ENCODE results near the gene MANF.
"Not testable (repeated sequence)": the region's sequence is repeated elsewhere in the genome, so short reads cannot be mapped to it uniquely, and the experiment has no call there.

Gene MANF

DNA sequence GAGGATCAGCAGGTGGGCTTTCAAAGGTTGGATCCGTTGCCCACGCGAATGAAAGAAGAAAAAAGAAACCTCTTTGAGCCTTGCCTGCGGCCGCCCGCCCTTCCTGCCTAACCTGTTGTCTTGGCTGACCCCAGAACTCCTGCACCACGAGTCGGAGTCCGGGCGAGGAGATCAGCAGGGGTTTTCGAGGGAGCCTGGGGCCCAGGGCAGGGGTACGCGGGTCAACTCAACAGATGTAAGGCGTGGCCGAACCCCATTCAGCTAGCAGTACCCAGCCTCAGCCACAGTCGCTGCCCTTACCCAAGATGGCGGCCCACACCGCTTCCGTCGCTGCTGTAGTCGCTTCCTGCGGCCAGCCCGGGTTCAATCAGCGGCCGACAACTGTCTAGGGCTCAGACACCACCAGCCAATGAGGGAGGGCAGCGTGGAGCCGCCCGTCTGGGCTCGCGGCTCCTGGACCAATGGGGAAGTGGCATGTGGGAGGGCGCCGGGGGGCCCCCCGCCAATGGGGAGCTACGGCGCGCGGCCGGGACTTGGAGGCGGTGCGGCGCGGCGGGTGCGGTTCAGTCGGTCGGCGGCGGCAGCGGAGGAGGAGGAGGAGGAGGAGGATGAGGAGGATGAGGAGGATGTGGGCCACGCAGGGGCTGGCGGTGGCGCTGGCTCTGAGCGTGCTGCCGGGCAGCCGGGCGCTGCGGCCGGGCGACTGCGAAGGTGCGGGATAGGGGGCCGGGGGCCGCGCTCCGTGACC is at the start of gene MANF:
TSS of gene MANF (plus strand) at position 566 of the 748 bp plus-strand sequence. CDS start at position 618, 52 bp downstream.
- peak; percentile 98 for DNase-seq

DNA sequence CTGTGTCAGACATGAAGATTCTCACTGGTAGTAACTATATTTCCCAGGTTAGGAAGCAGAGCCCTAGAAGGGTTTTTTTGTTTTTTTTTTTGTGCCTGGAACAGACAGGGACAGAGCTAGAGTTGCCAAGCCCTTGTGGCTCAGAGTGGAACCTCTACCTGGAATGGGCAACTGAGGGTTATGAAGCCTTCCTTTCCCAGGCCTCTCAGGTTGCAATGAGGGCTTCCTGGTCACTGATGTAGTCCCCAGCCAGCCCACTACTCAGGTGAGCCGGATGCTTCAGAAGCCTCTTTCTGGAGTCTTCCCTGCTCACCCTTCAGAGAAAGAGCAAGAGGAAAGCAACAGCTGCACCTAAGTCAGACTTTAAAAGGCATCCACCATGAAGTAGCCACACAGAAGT is 48.8 kb upstream of the MANF start:
- no peak for DNase-seq

DNA sequence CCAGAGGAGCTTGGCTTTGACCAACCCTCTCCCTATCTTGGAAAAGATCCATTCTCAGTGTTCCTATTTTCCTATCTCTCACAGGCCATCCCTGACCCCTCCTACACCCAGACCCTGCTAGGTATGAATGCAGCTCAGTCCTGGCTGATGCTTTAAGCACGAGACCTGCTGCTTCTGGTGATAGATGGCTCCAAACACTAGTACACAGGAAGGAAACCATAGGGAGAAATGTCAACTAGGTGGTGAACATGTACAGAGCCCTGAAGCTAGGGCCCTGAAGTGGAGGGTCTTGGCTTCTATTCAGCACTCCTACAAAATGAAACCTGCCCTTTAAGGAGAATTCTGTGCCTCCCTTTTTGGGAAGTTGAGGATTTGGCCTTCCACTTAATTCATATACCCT is 47.4 kb upstream of the MANF start:
- no peak for DNase-seq

DNA sequence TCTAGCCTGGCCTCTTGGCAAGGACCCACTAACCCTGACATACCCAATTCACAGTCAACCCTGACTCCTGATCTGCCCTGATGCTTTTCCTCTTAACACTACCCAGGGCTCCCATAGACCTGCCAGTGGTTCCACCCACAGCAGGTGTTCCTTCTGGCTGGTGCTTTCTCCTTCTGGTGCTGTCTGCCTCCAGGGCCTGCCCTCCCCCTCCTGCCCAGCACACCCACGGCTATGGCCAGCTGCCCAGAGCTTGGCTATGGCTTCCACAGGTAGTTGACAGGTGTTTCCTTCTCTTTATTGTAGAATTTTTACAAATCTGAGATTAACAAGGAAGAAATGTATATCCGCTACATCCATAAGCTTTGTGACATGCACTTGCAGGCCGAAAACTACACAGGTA is 46.5 kb upstream of the MANF start:
- no peak for DNase-seq

DNA sequence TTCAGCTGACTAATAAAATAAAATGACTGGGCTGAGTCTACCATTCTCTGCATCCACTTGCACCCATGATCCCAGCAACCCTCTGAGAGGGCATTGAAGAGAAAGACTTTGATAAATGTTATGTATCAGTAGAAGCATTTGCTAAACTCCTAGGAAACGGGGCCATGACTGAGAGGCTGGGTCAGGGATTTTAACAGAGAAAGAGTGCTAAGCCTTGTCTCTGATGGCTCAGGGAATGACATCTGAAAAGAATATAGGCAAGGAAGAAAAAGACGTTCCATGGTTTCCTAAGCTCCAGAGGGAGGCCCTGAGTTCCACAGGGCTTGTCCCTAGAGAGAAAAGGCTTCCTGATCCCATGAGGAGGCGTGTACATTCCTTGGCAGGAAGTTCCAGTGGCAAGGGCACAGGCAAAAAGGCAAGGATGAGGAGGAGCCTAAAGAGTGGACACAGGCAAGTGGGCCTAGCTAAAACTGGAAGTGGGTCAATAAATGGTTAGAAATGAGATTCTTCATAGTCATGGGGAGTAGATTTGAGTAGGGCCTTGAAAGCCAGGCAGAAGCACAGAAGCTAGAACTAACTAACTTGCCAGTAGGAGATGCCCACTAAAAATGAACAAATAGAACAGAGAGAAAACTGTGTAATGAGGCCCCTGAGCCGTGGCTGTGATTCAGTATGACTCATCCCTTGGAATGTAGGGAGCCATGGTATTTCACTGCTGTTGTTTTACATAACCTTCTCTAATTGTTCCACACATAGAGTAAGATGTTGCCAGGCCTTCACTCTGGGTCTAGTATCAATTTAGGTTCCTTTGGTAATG is 44.9 kb upstream of the MANF start:
- DNase-seq, result peak; percentile 93

DNA sequence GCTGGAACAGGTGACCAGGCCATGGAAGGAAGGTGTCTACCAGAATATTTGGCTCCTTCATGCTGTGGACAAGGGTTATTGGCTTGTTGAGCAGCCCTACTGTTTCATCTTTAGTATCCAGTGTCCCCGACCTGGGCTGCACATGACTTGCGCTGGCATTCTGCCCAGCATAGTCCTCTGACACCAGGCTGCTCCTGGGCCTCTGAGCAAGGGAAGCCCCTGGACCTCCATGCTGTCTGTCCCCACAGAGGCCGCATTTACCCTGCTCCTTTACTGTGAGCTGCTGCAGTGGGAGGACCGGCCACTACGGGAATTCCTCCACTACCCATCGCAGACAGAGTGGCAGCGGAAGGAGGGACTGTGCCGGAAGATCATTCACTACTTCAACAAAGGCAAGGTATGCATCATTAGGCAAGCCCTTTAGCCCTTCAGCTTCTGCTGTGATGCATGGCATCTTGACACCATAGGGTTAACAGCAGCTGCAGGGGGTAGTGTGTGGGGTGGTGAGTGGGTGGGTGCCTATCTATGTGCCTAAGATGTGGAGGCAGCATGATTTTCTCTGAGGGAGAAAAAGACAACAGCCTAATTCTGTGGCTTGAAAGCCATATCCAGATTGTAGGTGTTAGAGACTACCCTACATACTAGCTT is 44.0 kb upstream of the MANF start:
- DNase-seq, result peak; percentile 7

DNA sequence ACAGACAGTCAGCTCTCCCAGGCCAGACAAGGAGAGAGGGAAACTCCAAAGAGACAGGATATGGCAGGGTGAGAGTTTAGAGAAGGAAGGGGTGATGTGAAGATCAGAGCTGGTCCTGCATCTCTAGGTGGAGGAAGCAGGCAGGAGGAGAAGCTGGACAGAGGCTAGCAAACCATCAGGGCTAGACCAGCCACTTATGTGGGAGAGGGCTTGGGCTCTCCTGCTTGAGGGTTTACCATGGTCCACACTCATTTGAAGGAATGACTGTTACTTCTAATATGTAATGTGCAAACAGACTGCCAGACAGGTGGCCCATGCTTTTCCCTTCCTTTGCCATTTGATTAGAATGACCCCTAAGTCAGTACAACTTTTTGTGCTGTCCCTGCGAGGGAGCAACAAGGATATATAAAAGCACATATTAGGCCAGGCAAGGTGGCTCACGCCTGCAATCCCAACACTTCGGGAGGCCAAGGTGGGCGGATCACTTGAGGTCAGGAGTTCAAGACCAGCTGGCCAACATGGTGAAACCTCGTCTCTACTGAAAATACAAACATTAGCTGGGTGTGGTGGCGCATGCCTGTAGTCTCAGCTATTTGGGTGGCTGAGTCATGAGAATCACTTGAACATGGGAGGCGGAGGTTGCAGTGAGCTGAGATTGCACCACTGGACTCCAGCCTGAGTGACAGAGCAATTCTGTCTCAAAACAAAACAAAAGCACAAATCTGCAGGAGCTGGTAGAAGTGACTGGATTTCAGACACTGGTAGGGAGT is 41.0 kb upstream of the MANF start:
- DNase-seq, result peak; percentile 29

DNA sequence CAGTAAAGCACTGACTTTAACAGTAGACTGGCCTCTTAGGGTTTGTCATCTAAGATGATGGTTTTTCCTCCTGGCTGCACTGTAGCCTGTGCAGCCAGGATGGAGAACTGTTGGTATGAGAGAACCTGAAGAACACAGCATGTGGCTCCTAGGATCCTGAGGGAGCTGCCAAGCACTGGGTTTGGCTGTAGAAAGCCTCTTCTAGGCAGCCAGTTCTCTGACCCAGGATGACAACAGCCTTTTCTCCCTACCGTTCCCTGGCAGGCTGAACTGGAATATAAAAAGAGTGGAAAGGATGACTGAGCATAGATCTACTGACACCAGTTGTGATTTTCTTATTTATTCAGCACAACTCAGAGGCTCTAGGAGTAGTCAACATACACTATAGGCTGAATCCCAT is 34.3 kb upstream of the MANF start:
- no peak for DNase-seq

DNA sequence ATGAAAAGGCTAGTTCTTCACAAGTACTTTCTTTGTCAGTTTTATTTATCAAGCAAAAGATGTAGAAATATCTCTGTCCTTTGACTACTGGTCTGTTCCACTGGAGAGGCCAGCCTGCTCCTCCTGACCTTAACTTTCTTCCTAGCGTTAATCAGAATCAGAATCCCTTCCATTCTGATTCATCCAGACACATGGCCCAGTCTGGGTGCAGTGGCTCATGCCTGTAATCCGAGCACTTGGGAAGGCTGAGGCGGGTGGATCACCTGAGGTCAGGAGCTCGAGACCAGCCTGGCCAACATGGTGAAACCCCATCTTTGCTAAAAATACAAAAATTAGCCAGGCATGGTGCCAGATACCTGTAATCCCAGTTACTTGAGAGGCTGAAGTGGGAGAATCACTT is 32.0 kb upstream of the MANF start:
- DNase-seq, result no peak

DNA sequence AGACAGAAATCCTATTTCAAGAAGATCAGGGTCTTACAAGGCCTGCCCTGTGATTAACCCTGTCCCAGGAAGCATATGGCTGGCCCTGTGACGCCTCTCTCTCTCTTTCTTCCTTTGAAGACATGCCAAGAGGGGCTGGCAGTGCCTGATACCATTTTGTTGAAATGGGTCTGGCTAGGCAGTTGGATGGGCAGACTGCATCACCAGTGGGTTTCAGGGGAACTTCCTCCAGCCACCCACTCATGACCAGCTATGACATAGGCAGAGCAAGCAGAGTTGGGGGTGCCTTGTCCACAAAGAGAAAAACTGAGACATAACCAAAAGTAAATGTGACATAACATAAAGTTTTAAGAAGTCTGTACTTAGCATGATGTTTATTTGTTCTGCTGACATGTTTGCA is 31.4 kb upstream of the MANF start:
- DNase-seq, result no peak

DNA sequence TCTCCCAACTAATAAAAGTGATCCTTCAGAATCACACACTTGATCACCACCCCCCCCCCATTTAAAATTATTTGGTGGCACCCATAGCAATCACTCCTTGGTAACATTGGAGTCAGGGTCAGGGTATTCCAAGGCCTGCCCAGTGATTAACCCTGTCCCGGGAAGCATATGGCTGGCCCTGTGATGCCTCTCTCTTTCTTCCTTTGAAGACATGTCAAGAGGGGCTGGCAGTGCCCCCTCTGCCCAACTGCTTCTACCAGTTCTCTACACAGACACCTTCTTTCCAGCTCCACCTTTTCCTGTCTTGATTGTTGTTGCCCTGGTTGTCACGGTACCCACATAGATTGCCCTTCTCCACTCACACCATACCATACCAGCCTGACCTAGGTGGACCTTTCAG is 30.9 kb upstream of the MANF start:
- no peak for DNase-seq

DNA sequence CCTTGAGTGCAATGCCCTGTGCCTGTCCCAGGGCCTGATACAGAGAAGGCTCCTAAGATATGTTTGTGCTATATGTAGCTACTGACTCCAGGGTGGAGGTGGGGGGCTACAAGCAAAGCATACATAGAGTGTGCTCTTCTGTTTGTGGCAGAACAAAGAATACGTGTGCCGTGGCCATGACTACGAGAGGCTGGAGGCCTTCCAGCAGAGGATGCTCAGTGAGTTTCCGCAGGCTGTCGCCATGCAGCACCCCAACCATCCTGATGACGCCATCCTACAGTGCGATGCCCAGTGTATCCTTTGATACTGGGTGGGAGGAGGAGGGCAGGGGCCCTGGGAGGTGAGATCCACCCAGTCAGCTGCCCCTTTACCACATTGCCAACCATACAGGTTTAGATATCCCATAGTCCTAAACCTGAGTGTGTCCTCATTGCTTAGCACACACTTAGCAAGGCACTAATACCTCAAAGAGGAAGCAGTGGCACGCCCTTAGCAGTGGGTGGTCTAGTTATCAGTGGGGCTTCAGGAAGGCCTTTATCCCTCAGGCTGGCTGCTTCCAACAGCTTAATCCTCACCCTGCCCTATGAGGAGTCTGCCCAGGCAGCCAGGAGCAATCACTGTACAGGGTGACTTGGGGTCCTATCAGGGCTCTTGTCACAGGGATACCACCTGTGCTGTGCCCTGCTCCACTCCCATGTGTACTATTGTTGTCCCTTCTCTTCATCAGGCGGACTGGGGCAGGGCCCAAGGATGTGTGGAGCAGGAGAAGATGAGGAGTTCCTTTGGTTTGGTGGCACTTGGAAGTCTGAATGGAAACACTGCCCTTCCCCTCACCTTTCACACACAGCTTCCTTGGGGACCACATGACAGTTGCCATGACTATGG is 30.1 kb upstream of the MANF start:
- DNase-seq, result no peak

DNA sequence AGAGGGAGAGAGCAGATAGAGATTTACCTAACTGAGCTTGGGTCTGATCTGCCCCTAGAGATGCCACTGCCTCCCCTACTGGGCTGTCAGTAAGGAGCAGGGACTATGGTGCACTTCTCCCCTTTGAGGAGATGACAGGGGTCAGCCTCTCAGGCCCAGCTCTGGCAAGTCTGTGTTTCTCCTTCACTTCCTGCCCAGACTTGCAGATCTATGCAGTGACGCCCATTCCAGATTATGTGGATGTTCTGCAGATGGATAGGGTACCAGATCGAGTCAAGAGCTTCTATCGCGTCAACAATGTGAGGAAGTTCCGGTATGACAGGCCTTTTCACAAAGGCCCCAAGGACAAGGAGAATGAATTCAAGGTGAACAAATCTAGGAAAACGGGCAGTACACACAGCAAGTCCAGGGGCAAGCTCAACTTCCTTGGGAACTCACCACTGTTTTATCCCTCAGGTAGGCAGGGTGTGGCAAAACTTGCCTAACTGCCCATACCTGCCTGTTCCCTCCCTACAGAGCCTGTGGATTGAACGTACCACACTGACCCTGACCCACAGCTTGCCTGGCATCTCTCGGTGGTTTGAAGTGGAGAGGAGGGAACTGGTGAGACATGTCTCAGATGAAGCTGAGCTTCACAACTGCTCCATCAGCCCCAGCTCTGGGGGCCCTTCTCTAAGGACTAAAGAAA is 29.1 kb upstream of the MANF start:
- DNase-seq, result no peak

DNA sequence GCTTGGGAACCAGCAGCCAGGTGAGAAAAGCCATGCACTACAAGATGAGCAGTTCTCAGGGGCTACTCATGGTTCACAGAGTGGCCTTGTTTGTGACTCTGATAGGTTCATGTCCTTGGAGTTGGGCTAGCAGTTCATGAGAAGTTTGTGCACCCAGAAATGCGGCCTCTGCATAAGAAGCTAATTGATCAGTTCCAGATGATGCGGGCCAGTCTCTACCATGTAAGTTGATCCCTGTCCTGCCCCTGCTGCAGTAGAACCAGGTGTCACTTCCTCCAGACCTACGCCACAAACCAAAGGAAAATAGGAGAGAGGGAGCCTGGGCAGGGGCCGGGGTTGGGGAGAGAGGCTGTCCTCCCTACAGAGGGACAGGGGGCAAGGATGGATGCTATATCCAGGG is 27.2 kb upstream of the MANF start:
- DNase-seq, result no peak

DNA sequence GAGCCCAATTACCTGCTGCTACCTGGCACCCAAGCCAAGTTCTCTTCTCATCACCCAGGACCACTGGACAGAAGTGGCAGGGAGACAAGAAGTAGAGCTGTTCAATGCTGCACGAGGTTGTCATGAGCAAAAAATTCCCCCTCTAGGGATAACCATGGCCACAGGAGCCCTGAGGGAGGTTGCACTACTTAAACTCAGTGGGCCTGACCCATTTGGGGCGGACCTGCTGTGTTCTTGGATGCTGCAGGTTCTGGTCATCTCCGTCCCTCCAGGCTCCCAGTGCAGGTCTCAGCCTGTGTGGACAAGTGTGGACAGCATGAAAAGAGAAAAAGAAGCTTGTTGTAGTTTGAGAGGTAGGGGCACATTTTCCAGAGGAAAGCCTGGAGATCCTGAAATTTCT is 26.1 kb upstream of the MANF start:
- no peak for DNase-seq

DNA sequence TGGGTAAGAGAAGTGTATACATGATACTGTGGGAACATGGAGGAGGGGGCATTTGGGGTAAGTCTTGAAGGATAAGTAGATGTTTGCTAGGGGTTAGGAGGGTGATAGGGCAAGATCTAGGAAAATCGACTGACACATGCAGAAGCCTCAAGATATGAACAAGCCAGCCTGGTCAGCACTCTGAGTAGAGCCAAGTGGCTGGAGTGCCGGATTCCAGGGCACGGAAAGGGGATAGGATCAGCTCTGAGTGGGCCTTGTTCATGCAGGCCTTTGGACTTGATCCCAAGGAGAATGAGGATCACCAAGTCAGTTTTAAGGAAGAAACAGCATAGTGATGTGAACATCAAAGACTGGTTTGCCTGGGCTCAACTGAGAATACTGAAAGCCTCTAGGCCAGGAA is 24.3 kb upstream of the MANF start:
- DNase-seq, result no peak

DNA sequence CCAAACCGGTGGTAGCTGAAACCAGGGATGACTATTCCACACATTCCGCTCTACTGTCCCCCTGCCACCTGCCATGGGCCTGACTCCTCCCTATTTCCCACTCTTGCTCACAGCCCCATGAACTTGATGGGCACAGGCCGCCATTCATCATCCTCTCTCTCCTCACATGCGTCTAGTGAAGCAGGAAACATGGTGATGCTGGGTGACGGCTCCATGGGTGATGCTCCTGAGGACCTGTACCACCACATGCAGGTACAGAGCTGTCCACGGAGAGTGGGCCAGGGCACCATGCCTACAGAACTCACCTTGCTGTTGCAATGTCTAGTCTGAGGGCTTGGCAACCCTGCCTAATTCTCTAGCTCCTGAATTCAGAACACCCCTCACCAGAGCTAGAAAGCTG is 23.3 kb upstream of the MANF start:
- no peak for DNase-seq

DNA sequence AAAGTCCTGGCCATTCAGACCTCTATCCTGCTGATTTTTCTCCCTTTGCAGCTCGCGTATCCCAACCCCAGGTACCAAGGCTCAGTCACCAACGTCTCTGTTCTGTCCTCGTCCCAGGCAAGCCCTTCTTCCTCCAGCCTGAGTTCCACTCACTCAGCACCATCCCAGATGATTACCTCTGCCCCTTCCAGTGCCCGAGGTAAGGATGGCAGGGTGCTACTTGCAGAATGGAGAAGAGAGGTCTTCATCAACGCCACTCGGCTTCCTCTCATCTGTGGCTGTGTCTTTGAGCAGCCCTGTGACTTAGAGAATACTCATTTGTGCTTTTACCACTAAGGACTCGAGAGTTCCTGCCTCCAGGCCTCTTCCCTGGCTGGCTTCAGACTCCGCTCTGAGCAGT is 22.6 kb upstream of the MANF start:
- DNase-seq, result no peak

DNA sequence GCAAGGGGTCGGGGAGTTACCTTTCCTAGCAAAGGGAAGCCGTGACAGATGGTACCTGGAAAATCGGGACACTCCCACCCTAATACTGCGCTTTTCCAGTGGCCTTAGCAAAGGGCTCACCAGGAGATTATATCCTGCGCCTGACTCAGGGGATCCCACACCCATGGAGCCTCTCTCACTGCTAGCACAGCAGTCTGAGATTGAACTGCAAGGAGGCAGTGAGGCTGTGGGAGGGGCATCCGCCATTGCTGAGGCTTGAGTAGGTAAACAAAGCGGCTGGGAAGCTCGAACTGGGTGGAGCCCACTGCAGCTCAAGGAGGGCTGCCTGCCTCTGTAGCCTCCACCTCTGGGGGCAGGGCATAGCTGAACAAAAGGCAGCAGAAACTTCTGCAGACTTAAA is 16.8 kb upstream of the MANF start:
- DNase-seq, result not testable (repeated sequence)

DNA sequence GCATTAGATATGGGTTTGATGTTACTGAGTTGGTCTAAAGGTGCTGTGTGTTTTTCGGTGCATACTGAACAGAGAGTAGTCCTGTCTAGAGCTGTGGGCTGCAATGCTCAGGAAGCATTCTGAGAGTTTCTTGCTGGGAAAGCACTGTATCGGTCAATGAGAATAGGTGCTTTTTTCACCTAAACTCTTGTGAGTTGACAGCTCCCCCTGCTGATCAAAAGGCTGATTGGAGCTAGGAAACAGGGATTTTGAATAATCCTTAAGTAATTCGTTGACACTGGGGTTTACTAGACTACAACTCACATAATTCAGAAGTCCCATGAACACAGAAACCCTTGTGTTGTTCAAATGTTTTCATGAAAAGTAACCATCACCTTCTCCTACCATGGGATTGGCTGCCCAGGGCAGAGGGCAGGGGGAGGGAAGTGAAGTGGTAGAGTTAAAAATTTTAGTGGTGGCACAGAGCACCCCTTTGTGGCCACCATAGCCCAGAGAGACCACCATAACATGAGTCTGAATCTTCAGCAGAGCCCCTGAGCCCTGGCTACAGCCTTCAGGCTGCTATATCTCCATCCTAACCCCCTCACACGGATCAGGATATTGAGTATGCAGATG is 13.0 kb upstream of the MANF start:
- peak; percentile 67 for DNase-seq

Measured in fibroblast of upper back skin (primary cell).